Stimulated activated memory B cell treated with anti-CD40 and anti-IgM and Interleukin-4, amounts not matched to agents 10 μg/mL and 1 μg/mL and 100 μg/mL, for 72 hours (primary cell): ENCODE measurements around the gene KLF15.

Experiments
- ATAC-seq: fragments of 150-1000 bp; cut with Tn5 transposase; 2 replicates; pipeline ENCODE4 v1.10.0; 2021
- H3K27ac Mint-ChIP-seq: one replicate; pipeline ENCODE4 v1.8.0; 2022; ENCODE audit warnings: mild to moderate bottlenecking, mixed read lengths
- H3K27me3 Mint-ChIP-seq: one replicate; pipeline ENCODE4 v1.8.0; 2022; ENCODE audit warnings: mixed read lengths
- H3K36me3 Mint-ChIP-seq: one replicate; pipeline ENCODE4 v1.8.0; 2022; ENCODE audit warnings: mixed read lengths
- H3K4me1 Mint-ChIP-seq: one replicate; pipeline ENCODE4 v1.8.0; 2022; ENCODE audit warnings: mixed read lengths
- H3K4me3 Mint-ChIP-seq: one replicate; pipeline ENCODE4 v1.8.0; 2022; ENCODE audit warnings: mild to moderate bottlenecking, moderate library complexity, mixed read lengths
- H3K9me3 Mint-ChIP-seq: one replicate; pipeline ENCODE4 v1.8.0; 2022; ENCODE audit warnings: mixed read lengths

Gene KLF15

GRCh38 chr3:126356373-126357264 lies 589 bp downstream of the KLF15 start:
- Mint-ChIP-seq H3K36me3 (no peaks in the 10 kb centered on the region), H3K27ac (no peak overlapping the region)
- ATAC-seq = peak; percentile 1

GRCh38 chr3:126355777-126356372 lies 1.3 kb downstream of the KLF15 start:
- H3K9me3 Mint-ChIP-seq = no peaks in the 10 kb centered on the region
- H3K27me3 Mint-ChIP-seq = peaks cover 67% of the 10 kb centered on the region
- no peak for ATAC-seq
- H3K4me3 Mint-ChIP-seq = peak overlapping the region; percentile 79
- H3K27ac Mint-ChIP-seq = no peak overlapping the region
- H3K36me3 Mint-ChIP-seq = no peaks in the 10 kb centered on the region
- H3K4me1 Mint-ChIP-seq = peaks cover 20% of the 10 kb centered on the region

More at GRCh38 chr3:126356373-126357264, 589 bp downstream of the KLF15 start:
- H3K9me3 Mint-ChIP-seq = no peaks in the 10 kb centered on the region
- peaks cover 74% of the 10 kb centered on the region for H3K27me3 Mint-ChIP-seq
- H3K4me3 Mint-ChIP-seq = peak overlapping the region; percentile 79
- H3K4me1 Mint-ChIP-seq = peaks cover 20% of the 10 kb centered on the region

- Mint-ChIP-seq H3K9me3 (no peaks in the 10 kb centered on the region), H3K36me3 (no peaks in the 10 kb centered on the region), H3K4me1 (peaks cover 20% of the 10 kb centered on the region), H3K27ac (no peak overlapping the region), H3K4me3 (peak overlapping the region; percentile 79), H3K27me3 (peaks cover 60% of the 10 kb centered on the region)
- ATAC-seq = no peak
Observed at GRCh38 chr3:126355251-126355650, 2.0 kb downstream of the KLF15 start.

GRCh38 chr3:126354776-126355175 lies 2.4 kb downstream of the KLF15 start:
- Mint-ChIP-seq H3K9me3 (no peaks in the 10 kb centered on the region), H3K4me1 (peaks cover 20% of the 10 kb centered on the region), H3K27ac (no peak overlapping the region), H3K36me3 (no peaks in the 10 kb centered on the region), H3K4me3 (no peak overlapping the region), H3K27me3 (peaks cover 56% of the 10 kb centered on the region)
- no peak for ATAC-seq

GRCh38 chr3:126353694-126354321 lies 3.4 kb downstream of the KLF15 start:
- peaks cover 46% of the 10 kb centered on the region for H3K27me3 Mint-ChIP-seq
- peaks cover 20% of the 10 kb centered on the region for H3K4me1 Mint-ChIP-seq
- H3K36me3 Mint-ChIP-seq = no peaks in the 10 kb centered on the region
- H3K4me3 Mint-ChIP-seq = no peak overlapping the region
- ATAC-seq = no peak
- no peaks in the 10 kb centered on the region for H3K9me3 Mint-ChIP-seq
- no peak overlapping the region for H3K27ac Mint-ChIP-seq

GRCh38 chr3:126352476-126353454 lies 4.4 kb downstream of the KLF15 start:
- Mint-ChIP-seq H3K36me3 (no peaks in the 10 kb centered on the region), H3K4me3 (no peak overlapping the region), H3K4me1 (peaks cover 16% of the 10 kb centered on the region), H3K27ac (no peak overlapping the region), H3K9me3 (no peaks in the 10 kb centered on the region), H3K27me3 (peaks cover 37% of the 10 kb centered on the region)
- ATAC-seq = no peak

GRCh38 chr3:126351771-126352475 lies 5.3 kb downstream of the KLF15 start:
- H3K4me1 Mint-ChIP-seq = peaks cover 13% of the 10 kb centered on the region
- no peak overlapping the region for H3K4me3 Mint-ChIP-seq
- H3K27me3 Mint-ChIP-seq = peaks cover 40% of the 10 kb centered on the region
- H3K27ac Mint-ChIP-seq = no peak overlapping the region
- no peaks in the 10 kb centered on the region for H3K36me3 Mint-ChIP-seq
- no peaks in the 10 kb centered on the region for H3K9me3 Mint-ChIP-seq
- no peak for ATAC-seq

- no peak for ATAC-seq
- Mint-ChIP-seq H3K36me3 (no peaks in the 10 kb centered on the region), H3K27ac (no peak overlapping the region), H3K4me1 (peaks cover 9% of the 10 kb centered on the region), H3K27me3 (peaks cover 35% of the 10 kb centered on the region), H3K9me3 (no peaks in the 10 kb centered on the region), H3K4me3 (no peak overlapping the region)
Observed at GRCh38 chr3:126351086-126351770, 6.0 kb downstream of the KLF15 start.

- Mint-ChIP-seq H3K4me1 (peaks cover 3% of the 10 kb centered on the region), H3K36me3 (no peaks in the 10 kb centered on the region), H3K9me3 (no peaks in the 10 kb centered on the region), H3K27ac (no peak overlapping the region), H3K27me3 (peaks cover 29% of the 10 kb centered on the region), H3K4me3 (no peak overlapping the region)
- no peak for ATAC-seq
Observed at GRCh38 chr3:126350502-126351085, 6.6 kb downstream of the KLF15 start.

- peaks cover 21% of the 10 kb centered on the region for H3K27me3 Mint-ChIP-seq
- H3K4me3 Mint-ChIP-seq = no peak overlapping the region
- H3K36me3 Mint-ChIP-seq = no peaks in the 10 kb centered on the region
- no peaks in the 10 kb centered on the region for H3K4me1 Mint-ChIP-seq
- no peak overlapping the region for H3K27ac Mint-ChIP-seq
- no peaks in the 10 kb centered on the region for H3K9me3 Mint-ChIP-seq
- no peak for ATAC-seq
Observed at GRCh38 chr3:126349611-126350501, 7.4 kb downstream of the KLF15 start.

GRCh38 chr3:126349071-126349470 lies 8.1 kb downstream of the KLF15 start:
- peaks cover 14% of the 10 kb centered on the region for H3K27me3 Mint-ChIP-seq
- no peak for ATAC-seq
- no peaks in the 10 kb centered on the region for H3K36me3 Mint-ChIP-seq
- H3K9me3 Mint-ChIP-seq = no peaks in the 10 kb centered on the region
- H3K4me1 Mint-ChIP-seq = no peaks in the 10 kb centered on the region
- no peak overlapping the region for H3K27ac Mint-ChIP-seq
- no peak overlapping the region for H3K4me3 Mint-ChIP-seq

GRCh38 chr3:126348308-126348920 lies 8.8 kb downstream of the KLF15 start:
- Mint-ChIP-seq H3K27ac (no peak overlapping the region), H3K27me3 (peaks cover 9% of the 10 kb centered on the region), H3K4me1 (no peaks in the 10 kb centered on the region), H3K36me3 (no peaks in the 10 kb centered on the region), H3K9me3 (no peaks in the 10 kb centered on the region), H3K4me3 (no peak overlapping the region)
- ATAC-seq = no peak
